Neural cell (in vitro differentiated cells): ENCODE data around the gene ZC3H12C.

ENCODE experiments used
- CTCF ChIP-seq: fragments of 450-650 bp; IDR thresholded peaks from 2 replicates; pipeline ENCODE4 v1.5.1; 2014; ENCODE audit warnings: antibody characterized with exemption, mild to moderate bottlenecking, moderate library complexity; ENCODE audit not compliant: poor library complexity, severe bottlenecking
- EZH2 ChIP-seq: fragments of 200-600, 300-800 bp; shearing (Covaris generic), sonication (generic); IDR thresholded peaks from 2 replicates; pipeline ENCODE4 v1.6.1; 2014; ENCODE audit warnings: antibody characterized with exemption, low read length, borderline replicate concordance, mild to moderate bottlenecking; ENCODE audit not compliant: insufficient read depth, poor library complexity, severe bottlenecking
- POLR2AphosphoS5 ChIP-seq: IDR thresholded peaks from 2 replicates; pipeline ENCODE4 v1.6.1; 2012

- no peak for TF ChIP-seq EZH2
- TF ChIP-seq CTCF = no peak
- no peak for TF ChIP-seq POLR2AphosphoS5
These were observed 4.5 kb upstream of the ZC3H12C start for GRCh38 chr11:110088535-110089344.
